ENCODE results near the gene MED10. TPM values are rescaled to one million over a fixed set of nuclear protein-coding genes. Genes with fewer than 3 reads are reported as not detected.

Gene MED10
- total and polyA plus RNA-seq, 2 donors (not counting 3 experiments of a cell fraction or from before 2014, with no cell fraction given) = 55.6 to 56.3 TPM

- Histone ChIP-seq H4K20me1 (replicated peaks; ENCODE audit: control insufficient read depth, extremely low read depth, insufficient read depth, low read length) (no peaks in the 10 kb centered on the region), H3K27ac (ENCODE audit: insufficient read depth, low read depth, low read length) (no peak overlapping the region), H3K9me3 (replicated peaks; ENCODE audit: control insufficient read depth, insufficient read depth, low read length) (no peaks in the 10 kb centered on the region), H3K79me2 (ENCODE audit: control insufficient read depth, insufficient read depth, low read length) (no peaks in the 10 kb centered on the region), H3K4me2 (ENCODE audit: insufficient read depth, low read length) (no peak overlapping the region), H3K9ac (replicated peaks; ENCODE audit: extremely low read depth, insufficient read depth, low read length) (no peak overlapping the region), H3K4me3 (replicated peaks in 1 of 3; ENCODE audit: insufficient read depth in 1 of 3, low read depth in 1 of 3, low read length in 3 of 3) (no peak overlapping the region), H2AFZ (ENCODE audit: low read depth, low read length) (no peak overlapping the region), H3K27me3 (ENCODE audit: control insufficient read depth in 2 of 2, insufficient read depth in 2 of 2, low read length in 2 of 2) (peaks cover 2% of the 10 kb centered on the region in 2 experiments), H3K36me3 (ENCODE audit: control insufficient read depth in 2 of 2, extremely low read depth in 1 of 2, insufficient read depth in 2 of 2, low read length in 2 of 2) (no peaks in the 10 kb centered on the region), H3K9me1 (replicated peaks; ENCODE audit: control insufficient read depth, extremely low read depth, insufficient read depth, low read length) (no peaks in the 10 kb centered on the region), H3K4me1 (ENCODE audit: control insufficient read depth, extremely low read depth, insufficient read depth, low read length) (no peaks in the 10 kb centered on the region)
- POLR2A ChIA-PET = no interaction called here
- dilution Hi-C loops (cut with MboI; ENCODE audit: extremely low pct_ligation_motif_present, low sequenced_read_pairs) (no loop called here), intact Hi-C loops (cut with micrococcal nuclease) (no loop called here)
- DNase-seq (ENCODE audit: low read depth, low spot score) (no peak), FAIRE-seq (no peak)
- CTCF ChIA-PET = interaction anchor here (1.1 kb wide), 1 partner anchor 42 kb away, joined by 3 read pairs; no protein-coding TSS in a partner anchor
- TF ChIP-seq EZH2 (IDR thresholded peaks at IDR 0.05; ENCODE audit: borderline replicate concordance, low read depth, low read length, severe bottlenecking) (no peak), JUN (IDR thresholded peaks at IDR 0.05; ENCODE audit: borderline replicate concordance, insufficient read depth, insufficient read length, low read depth) (no peak), MAX (IDR thresholded peaks at IDR 0.05; ENCODE audit: insufficient read depth, insufficient read length) (no peak), POLR2A (IDR thresholded peaks at IDR 0.05; ENCODE audit: low read depth, low read length) (no peak), CTCF (IDR thresholded peaks at IDR 0.05; ENCODE audit: extremely low read depth in 1 of 2, insufficient read depth in 1 of 2, low read depth in 1 of 2, low read length in 2 of 2) (no peak), GATA2 (IDR thresholded peaks at IDR 0.05; ENCODE audit: insufficient read depth, insufficient read length, low read depth, low read length) (no peak), FOS (IDR thresholded peaks at IDR 0.05; ENCODE audit: borderline replicate concordance, insufficient read depth, low read length) (no peak), MYC (IDR thresholded peaks at IDR 0.05; ENCODE audit: low read depth, low read length) (no peak), POLR2AphosphoS5 (IDR thresholded peaks at IDR 0.05; ENCODE audit: insufficient read depth, low read depth, low read length) (no peak)
- BruUV-seq (replicated peaks) = no TSS peak
Observed at GRCh38 chr5:6392561-6392960, 14.2 kb upstream of the MED10 start.

Measured in endothelial cell of umbilical vein (primary cell).